GM12801 (cell line): ENCODE results near the gene RDH14.

ENCODE experiments used
- TF ChIP-seq, protein P1 (sequence below): IDR thresholded peaks from one replicate; pipeline ENCODE4 v1.5.1; 2011; ENCODE audit warnings: control low read depth; ENCODE audit not compliant: insufficient read length; ENCODE audit errors: extremely low read depth

RDH14 gene

DNA sequence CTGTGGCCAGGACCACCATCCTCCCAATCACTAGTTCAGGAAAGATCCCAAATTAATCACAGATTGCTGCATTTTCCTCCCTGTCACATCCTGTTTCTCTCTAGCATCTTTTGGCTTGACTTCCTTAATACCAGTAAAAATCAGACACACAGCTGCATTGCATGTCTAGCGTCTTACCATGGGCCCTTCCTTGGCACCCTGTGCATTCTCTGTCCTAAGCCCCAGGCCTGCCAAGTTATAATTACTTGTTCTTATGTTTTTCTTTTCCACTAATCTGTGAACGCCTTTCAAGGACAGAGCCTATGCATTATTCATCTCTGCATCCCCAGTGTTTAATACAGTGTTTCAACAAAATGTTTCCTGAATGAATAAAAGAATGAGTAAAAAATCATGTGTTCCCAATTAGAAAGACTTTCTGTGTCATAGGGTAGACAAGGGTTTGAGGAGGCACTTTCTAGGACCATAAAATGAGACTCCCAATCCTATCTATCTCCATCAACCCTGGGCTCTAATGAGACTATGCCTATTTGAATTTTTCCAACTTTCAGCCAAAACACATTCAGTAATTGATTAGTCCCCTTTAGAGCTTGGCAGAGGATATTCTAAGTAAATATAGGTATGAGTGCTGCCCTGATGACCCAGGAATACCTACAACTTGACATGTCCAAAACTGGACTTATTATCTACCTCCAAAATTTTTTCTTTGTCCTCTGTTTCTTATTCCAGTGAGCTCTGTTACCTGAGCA is 39.2 kb upstream of the RDH14 start:
- TF ChIP-seq, protein P1, sequence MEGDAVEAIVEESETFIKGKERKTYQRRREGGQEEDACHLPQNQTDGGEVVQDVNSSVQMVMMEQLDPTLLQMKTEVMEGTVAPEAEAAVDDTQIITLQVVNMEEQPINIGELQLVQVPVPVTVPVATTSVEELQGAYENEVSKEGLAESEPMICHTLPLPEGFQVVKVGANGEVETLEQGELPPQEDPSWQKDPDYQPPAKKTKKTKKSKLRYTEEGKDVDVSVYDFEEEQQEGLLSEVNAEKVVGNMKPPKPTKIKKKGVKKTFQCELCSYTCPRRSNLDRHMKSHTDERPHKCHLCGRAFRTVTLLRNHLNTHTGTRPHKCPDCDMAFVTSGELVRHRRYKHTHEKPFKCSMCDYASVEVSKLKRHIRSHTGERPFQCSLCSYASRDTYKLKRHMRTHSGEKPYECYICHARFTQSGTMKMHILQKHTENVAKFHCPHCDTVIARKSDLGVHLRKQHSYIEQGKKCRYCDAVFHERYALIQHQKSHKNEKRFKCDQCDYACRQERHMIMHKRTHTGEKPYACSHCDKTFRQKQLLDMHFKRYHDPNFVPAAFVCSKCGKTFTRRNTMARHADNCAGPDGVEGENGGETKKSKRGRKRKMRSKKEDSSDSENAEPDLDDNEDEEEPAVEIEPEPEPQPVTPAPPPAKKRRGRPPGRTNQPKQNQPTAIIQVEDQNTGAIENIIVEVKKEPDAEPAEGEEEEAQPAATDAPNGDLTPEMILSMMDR = no peak

DNA sequence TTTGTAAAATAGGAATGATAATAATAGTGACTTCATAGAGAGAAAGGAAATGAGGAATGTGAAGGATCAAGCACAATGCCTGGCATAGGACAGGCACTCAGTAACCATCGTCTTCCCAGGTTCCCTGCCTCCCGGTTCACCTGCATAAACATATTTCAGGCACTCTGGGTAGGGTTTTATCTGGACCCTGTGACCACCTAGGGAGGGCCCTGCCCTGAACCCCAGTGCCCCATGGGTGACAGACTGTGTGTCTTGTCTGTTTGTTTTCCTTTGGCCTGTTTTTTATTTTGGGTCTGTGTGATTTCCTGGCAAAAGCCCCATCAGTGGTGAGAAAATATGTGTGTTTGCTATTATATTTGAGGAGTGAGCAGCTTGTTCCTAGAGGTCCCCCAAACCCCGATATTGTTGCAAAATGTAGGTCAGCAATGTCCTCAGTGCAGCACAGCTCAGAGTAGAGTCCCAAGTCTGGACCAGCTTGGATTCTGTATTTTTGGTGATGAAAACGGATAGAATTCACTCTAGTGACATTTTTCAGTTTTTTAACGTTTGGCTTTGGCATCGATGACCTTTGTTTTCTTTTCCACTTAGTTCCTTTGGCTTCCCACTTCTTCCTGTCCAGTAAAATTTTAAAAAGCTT is 38.5 kb upstream of the RDH14 start:
- TF ChIP-seq, protein P1 = no peak

DNA sequence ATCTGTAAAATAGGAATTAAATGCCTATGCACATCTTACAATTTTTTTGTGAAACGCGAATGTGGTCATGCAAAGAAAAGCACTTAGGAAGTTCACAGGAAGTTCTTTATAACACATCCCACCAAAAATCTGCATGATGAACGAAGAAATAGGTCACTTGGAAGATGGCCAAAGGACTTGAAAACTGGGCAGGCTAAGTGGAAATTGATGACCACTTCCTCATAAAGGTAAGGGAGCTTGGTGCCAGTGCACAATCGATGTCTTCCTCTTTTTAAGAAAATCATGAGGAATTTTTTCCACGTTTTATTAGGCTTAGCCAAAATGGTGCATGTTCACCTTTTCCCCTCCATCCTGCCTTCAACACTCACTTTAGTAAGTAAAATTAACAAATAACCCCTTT is 37.2 kb upstream of the RDH14 start:
- TF ChIP-seq, protein P1 = no peak

DNA sequence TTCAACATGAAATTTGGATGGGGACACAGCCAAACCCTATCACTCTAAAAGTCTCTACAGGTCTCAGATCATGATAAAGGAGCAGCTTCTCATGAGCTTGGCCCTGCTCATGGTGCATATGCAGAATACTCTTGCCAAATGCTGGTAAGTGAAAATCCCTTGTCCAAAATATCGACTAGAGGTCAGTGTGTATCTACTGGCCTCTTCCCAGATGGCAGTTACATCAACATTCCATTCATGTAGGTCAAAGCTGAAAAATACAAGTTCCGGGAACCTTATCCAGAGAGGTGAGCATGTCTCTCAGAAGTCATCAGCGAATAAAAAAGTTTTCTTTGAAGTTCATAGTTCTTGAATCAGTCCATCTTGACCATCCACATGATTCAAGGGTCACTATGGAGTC is 36.5 kb upstream of the RDH14 start:
- TF ChIP-seq, protein P1 = no peak

DNA sequence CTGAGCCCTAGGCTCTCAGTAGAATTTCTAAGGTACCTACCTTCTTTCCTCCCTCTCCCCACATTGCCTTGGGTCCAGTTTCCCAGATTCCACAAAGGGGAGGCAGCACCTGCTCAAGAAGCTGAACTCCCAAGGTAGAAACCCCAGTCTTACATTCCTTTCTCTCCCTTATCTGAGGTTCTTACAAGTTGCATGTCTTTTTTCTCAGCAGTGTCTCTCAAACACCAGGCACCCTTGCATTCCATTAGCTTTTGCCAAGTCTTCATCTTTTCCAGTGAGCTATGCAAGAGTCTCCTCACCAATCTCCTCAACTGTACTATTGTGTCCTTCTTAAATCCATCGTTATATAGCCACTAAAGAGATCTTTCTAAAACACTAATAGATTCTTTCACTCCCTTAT is 33.0 kb upstream of the RDH14 start:
- TF ChIP-seq, protein P1 = no peak

DNA sequence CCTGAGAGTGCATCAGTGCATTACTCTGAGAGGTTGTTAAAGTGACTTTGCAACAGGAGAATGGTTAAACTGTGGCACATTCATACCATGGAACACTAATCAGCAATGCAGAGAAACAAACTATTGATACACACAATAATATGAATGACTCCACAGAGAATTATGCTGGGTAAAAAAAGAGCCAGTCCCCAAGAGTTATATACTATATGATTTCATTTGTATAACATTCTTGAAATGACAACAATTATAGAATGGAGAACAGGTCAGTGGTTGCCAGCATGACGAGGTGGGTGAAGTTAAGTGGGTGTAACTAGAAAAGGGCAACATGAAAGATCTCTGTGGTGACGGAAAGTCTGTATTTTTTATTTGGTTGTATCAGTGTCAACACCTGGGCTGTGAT is 31.9 kb upstream of the RDH14 start:
- TF ChIP-seq, protein P1 = no peak

DNA sequence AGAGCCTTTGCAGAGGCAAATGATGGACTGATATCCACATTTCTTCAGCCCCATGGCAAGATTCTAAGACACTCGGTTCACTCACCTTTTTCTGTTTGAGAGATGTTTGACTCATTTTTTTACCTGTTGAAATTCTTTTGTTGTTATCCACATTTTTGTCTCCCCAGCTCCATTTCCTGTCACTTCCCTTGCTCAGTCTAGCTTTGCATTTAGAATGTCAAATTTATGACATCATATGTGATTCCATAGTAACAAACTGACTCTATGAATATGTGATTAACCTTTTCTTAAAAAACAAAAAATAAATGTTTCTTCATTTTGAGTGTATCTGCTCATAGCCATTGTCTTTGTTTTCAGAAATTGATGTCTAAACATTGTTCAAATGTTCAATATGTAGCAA is 28.9 kb upstream of the RDH14 start, which contains the start of gene NT5C1B:
Gene NT5C1B, minus strand, starts transcription at position 216 of the 400 bp plus-strand sequence. Its CDS starts 101 bp downstream, at position 115.
- TF ChIP-seq, protein P1 = no peak
